ENCODE results near the gene IGDCC3.

The IGDCC3 gene

GRCh38 chr15:65311760-65312159 lies 66.0 kb downstream of the IGDCC3 start:
- Histone ChIP-seq H3K4me1 (ENCODE audit: control insufficient read depth, insufficient read depth, low read depth, low read length) (peaks cover 6% of the 10 kb centered on the region), H2BK15ac (ENCODE audit: low read depth, poor library complexity, severe bottlenecking) (no peak overlapping the region), H3K27ac (ENCODE audit: low read length, poor library complexity, severe bottlenecking) (no peak overlapping the region), H3K23ac (ENCODE audit: low read length in 2 of 2) (no peak overlapping the region), H2BK120ac (ENCODE audit: low read depth, low read length) (no peak overlapping the region), H3K36me3 (ENCODE audit: control insufficient read depth in 1 of 2, insufficient read depth in 2 of 2, low read depth in 1 of 2, low read length in 2 of 2) (no peaks in the 10 kb centered on the region), H3K4ac (ENCODE audit: low read depth in 1 of 2, low read length in 2 of 2) (peak overlapping the region in 1 of 2 experiments; percentile 24), H3K27me3 (ENCODE audit: control insufficient read depth in 1 of 2, insufficient read depth in 1 of 2, low read length in 2 of 2) (peaks cover 0 to 20% of the 10 kb centered on the region in 2 experiments), H4K8ac (ENCODE audit: low read length) (no peak overlapping the region), H2BK12ac (ENCODE audit: low read length in 2 of 2) (no peak overlapping the region), H3K79me1 (replicated peaks; ENCODE audit: low read length, poor library complexity, severe bottlenecking) (no peaks in the 10 kb centered on the region), H4K91ac (ENCODE audit: low read length) (no peak overlapping the region), H2AK5ac (ENCODE audit: low read length, severe bottlenecking) (peak overlapping the region; percentile 39), H3K4me2 (ENCODE audit: low read length, poor library complexity, severe bottlenecking) (no peak overlapping the region), H3K18ac (ENCODE audit: low read depth in 1 of 2, low read length in 2 of 2) (peak overlapping the region in 1 of 2 experiments; percentile 13), H3K14ac (ENCODE audit: low read length in 2 of 2) (no peak overlapping the region), H2AFZ (ENCODE audit: low read depth, low read length) (no peak overlapping the region), H3K9me3 (ENCODE audit: control insufficient read depth, low read length) (no peaks in the 10 kb centered on the region), H2BK5ac (ENCODE audit: low read depth, low read length, poor library complexity, severe bottlenecking) (no peak overlapping the region), H3K9ac (ENCODE audit: low read length) (no peak overlapping the region), H3K4me3 (ENCODE audit: insufficient read depth in 1 of 2, low read depth in 1 of 2, low read length in 2 of 2) (no peak overlapping the region)
- 75% methylated on average over 3 of the region's 3 CpGs for WGBS
- DNase-seq: no peak

DNA sequence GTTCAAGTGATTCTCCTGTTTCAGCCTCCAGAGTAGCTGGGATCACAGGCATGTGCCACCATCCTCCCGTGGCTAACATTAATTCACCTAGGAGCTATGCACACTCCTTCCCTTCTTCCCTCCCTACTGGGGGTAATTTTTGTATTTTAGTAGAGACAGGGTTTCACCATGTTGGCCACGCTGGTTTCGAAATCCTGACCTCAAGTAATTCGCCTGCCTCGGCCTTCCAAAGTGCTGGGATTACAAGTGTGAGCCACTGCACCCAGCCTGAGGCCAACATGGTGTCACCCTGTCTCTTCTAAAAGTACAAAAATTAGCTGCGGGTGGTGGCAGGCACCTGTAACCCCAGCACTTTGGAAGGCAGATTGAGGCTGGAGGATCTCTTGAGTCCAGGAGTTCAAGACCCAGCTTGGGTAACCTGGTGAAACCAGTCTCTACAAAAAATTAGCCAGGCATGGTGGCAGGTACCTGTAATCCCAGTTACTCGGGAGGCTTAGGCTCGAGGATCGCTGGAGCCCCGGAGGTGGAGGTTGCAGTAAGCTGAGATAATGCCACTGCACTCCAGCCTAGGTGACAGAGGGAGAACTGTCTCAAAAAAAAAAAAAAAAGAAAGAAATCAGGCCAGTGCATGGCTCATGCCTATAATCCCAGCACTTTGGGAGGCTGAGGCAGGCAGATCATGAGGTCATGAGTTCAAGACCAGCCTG lies 67.2 kb downstream of the IGDCC3 start:
- Histone ChIP-seq H4K8ac (ENCODE audit: low read length) (no peak overlapping the region), H3K4ac (ENCODE audit: low read depth in 1 of 2, low read length in 2 of 2) (no peak overlapping the region), H3K79me1 (replicated peaks; ENCODE audit: low read length, poor library complexity, severe bottlenecking) (no peaks in the 10 kb centered on the region), H2BK15ac (ENCODE audit: low read depth, poor library complexity, severe bottlenecking) (no peak overlapping the region), H3K23ac (ENCODE audit: low read length in 2 of 2) (no peak overlapping the region), H3K9me3 (ENCODE audit: control insufficient read depth, low read length) (no peaks in the 10 kb centered on the region), H4K91ac (ENCODE audit: low read length) (no peak overlapping the region), H3K4me1 (ENCODE audit: control insufficient read depth, insufficient read depth, low read depth, low read length) (peaks cover 6% of the 10 kb centered on the region), H3K4me3 (ENCODE audit: insufficient read depth in 1 of 2, low read depth in 1 of 2, low read length in 2 of 2) (no peak overlapping the region), H2BK12ac (ENCODE audit: low read length in 2 of 2) (no peak overlapping the region), H3K36me3 (ENCODE audit: control insufficient read depth in 1 of 2, insufficient read depth in 2 of 2, low read depth in 1 of 2, low read length in 2 of 2) (no peaks in the 10 kb centered on the region), H3K27me3 (ENCODE audit: control insufficient read depth in 1 of 2, insufficient read depth in 1 of 2, low read length in 2 of 2) (peaks cover 0 to 12% of the 10 kb centered on the region in 2 experiments), H3K18ac (ENCODE audit: low read depth in 1 of 2, low read length in 2 of 2) (peak overlapping the region in 1 of 2 experiments; percentile 60), H3K4me2 (ENCODE audit: low read length, poor library complexity, severe bottlenecking) (no peak overlapping the region), H3K27ac (ENCODE audit: low read length, poor library complexity, severe bottlenecking) (no peak overlapping the region), H3K9ac (ENCODE audit: low read length) (no peak overlapping the region), H2AFZ (ENCODE audit: low read depth, low read length) (no peak overlapping the region), H3K14ac (ENCODE audit: low read length in 2 of 2) (no peak overlapping the region), H2BK120ac (ENCODE audit: low read depth, low read length) (peak overlapping the region; percentile 19), H2AK5ac (ENCODE audit: low read length, severe bottlenecking) (no peak overlapping the region), H2BK5ac (ENCODE audit: low read depth, low read length, poor library complexity, severe bottlenecking) (no peak overlapping the region)
- WGBS: 84% methylated on average over 9 of the region's 10 CpGs
- peak; percentile 66 for DNase-seq

GRCh38 chr15:65309882-65310418 lies 67.9 kb downstream of the IGDCC3 start:
- Histone ChIP-seq H3K23ac (ENCODE audit: low read length in 2 of 2) (no peak overlapping the region), H3K79me1 (replicated peaks; ENCODE audit: low read length, poor library complexity, severe bottlenecking) (no peaks in the 10 kb centered on the region), H3K27me3 (ENCODE audit: control insufficient read depth in 1 of 2, insufficient read depth in 1 of 2, low read length in 2 of 2) (peaks cover 0 to 8% of the 10 kb centered on the region in 2 experiments), H4K91ac (ENCODE audit: low read length) (no peak overlapping the region), H3K4ac (ENCODE audit: low read depth in 1 of 2, low read length in 2 of 2) (no peak overlapping the region), H3K9ac (ENCODE audit: low read length) (no peak overlapping the region), H2BK5ac (ENCODE audit: low read depth, low read length, poor library complexity, severe bottlenecking) (no peak overlapping the region), H3K4me3 (ENCODE audit: insufficient read depth in 1 of 2, low read depth in 1 of 2, low read length in 2 of 2) (no peak overlapping the region), H3K27ac (ENCODE audit: low read length, poor library complexity, severe bottlenecking) (no peak overlapping the region), H3K9me3 (ENCODE audit: control insufficient read depth, low read length) (no peaks in the 10 kb centered on the region), H3K36me3 (ENCODE audit: control insufficient read depth in 1 of 2, insufficient read depth in 2 of 2, low read depth in 1 of 2, low read length in 2 of 2) (no peaks in the 10 kb centered on the region), H2BK15ac (ENCODE audit: low read depth, poor library complexity, severe bottlenecking) (no peak overlapping the region), H3K4me1 (ENCODE audit: control insufficient read depth, insufficient read depth, low read depth, low read length) (peaks cover 9% of the 10 kb centered on the region), H3K14ac (ENCODE audit: low read length in 2 of 2) (no peak overlapping the region), H2AFZ (ENCODE audit: low read depth, low read length) (peak overlapping the region; percentile 18), H2AK5ac (ENCODE audit: low read length, severe bottlenecking) (no peak overlapping the region), H2BK120ac (ENCODE audit: low read depth, low read length) (no peak overlapping the region), H3K18ac (ENCODE audit: low read depth in 1 of 2, low read length in 2 of 2) (peak overlapping the region; percentile 60 to 72), H3K4me2 (ENCODE audit: low read length, poor library complexity, severe bottlenecking) (no peak overlapping the region), H4K8ac (ENCODE audit: low read length) (peak overlapping the region; percentile 8), H2BK12ac (ENCODE audit: low read length in 2 of 2) (no peak overlapping the region)
- 69% methylated on average over 11 of the region's 12 CpGs for WGBS
- peak; percentile 82 for DNase-seq

DNA sequence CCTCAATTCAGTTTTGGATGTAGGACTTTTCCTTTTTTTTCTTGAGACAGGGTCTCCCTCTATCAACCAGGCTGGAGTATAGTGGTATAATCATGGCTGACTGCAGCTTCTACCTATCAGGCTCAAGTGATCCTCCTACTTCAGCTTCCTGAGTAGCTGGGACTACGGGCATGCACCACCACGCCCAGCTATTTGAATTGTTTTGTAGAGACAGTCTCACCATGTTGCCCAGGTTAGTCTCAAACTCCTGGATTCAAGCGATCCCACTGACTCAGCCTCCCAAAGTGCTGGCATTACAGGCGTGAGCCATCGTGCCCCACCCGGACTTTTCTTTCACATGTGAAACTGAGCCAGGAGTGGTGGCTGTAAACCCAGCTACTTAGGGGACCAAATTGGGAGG lies 69.8 kb downstream of the IGDCC3 start:
- H3K18ac ChIP-seq (ENCODE audit: low read depth in 1 of 2, low read length in 2 of 2): no peak overlapping the region
- no peak overlapping the region for H3K4me3 ChIP-seq (ENCODE audit: insufficient read depth in 1 of 2, low read depth in 1 of 2, low read length in 2 of 2)
- no peak for DNase-seq
- no peaks in the 10 kb centered on the region for H3K79me1 ChIP-seq (replicated peaks; ENCODE audit: low read length, poor library complexity, severe bottlenecking)
- H4K91ac ChIP-seq (ENCODE audit: low read length): no peak overlapping the region
- H2BK5ac ChIP-seq (ENCODE audit: low read depth, low read length, poor library complexity, severe bottlenecking): no peak overlapping the region
- no peaks in the 10 kb centered on the region for H3K36me3 ChIP-seq (ENCODE audit: control insufficient read depth in 1 of 2, insufficient read depth in 2 of 2, low read depth in 1 of 2, low read length in 2 of 2)
- no peak overlapping the region for H3K9ac ChIP-seq (ENCODE audit: low read length)
- peaks cover 11% of the 10 kb centered on the region for H3K4me1 ChIP-seq (ENCODE audit: control insufficient read depth, insufficient read depth, low read depth, low read length)
- H4K8ac ChIP-seq (ENCODE audit: low read length): no peak overlapping the region
- WGBS: 91% methylated on average over 6 of the region's 6 CpGs
- H3K9me3 ChIP-seq (ENCODE audit: control insufficient read depth, low read length): no peaks in the 10 kb centered on the region
- H3K27me3 ChIP-seq (ENCODE audit: control insufficient read depth in 1 of 2, insufficient read depth in 1 of 2, low read length in 2 of 2): no peaks in the 10 kb centered on the region
- no peak overlapping the region for H2BK120ac ChIP-seq (ENCODE audit: low read depth, low read length)
- H2AK5ac ChIP-seq (ENCODE audit: low read length, severe bottlenecking): no peak overlapping the region
- no peak overlapping the region for H3K14ac ChIP-seq (ENCODE audit: low read length in 2 of 2)
- no peak overlapping the region for H3K27ac ChIP-seq (ENCODE audit: low read length, poor library complexity, severe bottlenecking)
- H2BK12ac ChIP-seq (ENCODE audit: low read length in 2 of 2): no peak overlapping the region
- H2BK15ac ChIP-seq (ENCODE audit: low read depth, poor library complexity, severe bottlenecking): no peak overlapping the region
- H2AFZ ChIP-seq (ENCODE audit: low read depth, low read length): no peak overlapping the region
- H3K23ac ChIP-seq (ENCODE audit: low read length in 2 of 2): no peak overlapping the region
- no peak overlapping the region for H3K4me2 ChIP-seq (ENCODE audit: low read length, poor library complexity, severe bottlenecking)
- H3K4ac ChIP-seq (ENCODE audit: low read depth in 1 of 2, low read length in 2 of 2): no peak overlapping the region

All from mesenchymal stem cell (in vitro differentiated cells and primary cell).